ENCODE results near the gene TTLL5. TPM values are rescaled to one million over a fixed set of nuclear protein-coding genes. Genes with fewer than 3 reads are reported as not detected.

TTLL5 gene
- total and polyA plus RNA-seq, 9 of the 15 experiments (the other 6 are each of a cell fraction or from before 2014, with no cell fraction given): 4.1 to 18.9 (median 12.6) TPM

GRCh38 chr14:75640876-75641275 is 20.2 kb upstream of the TTLL5 start:
- no peaks in the 10 kb centered on the region for H4K20me1 ChIP-seq (replicated peaks; ENCODE audit: control insufficient read depth, insufficient read depth, low read length)
- no peak overlapping the region for H2AFZ ChIP-seq (ENCODE audit: low read depth, low read length)
- no peaks in the 10 kb centered on the region for H3K36me3 ChIP-seq (ENCODE audit: control insufficient read depth, insufficient read depth, low read length)
- H3K27ac ChIP-seq (ENCODE audit: extremely low read depth, low read depth, low read length): no peak overlapping the region
- H3K4me3 ChIP-seq: no peak overlapping the region
- FAIRE-seq: no peak
- H3K4me2 ChIP-seq (ENCODE audit: insufficient read depth, low read length): no peak overlapping the region
- no peaks in the 10 kb centered on the region for H3K9me3 ChIP-seq (replicated peaks; ENCODE audit: control insufficient read depth, insufficient read depth, low read depth, low read length)
- ChIA-PET POLR2A (interaction anchor here (0.6 to 1.4 kb wide), 3 partner anchors 11 to 20 kb away, joined by 3 to 4 read pairs (median 4); partner anchors contain the start of genes ERG28 and TTLL5), CTCF (ENCODE audit: low intra/inter-chr PET ratio) (no interaction called here)
- no peaks in the 10 kb centered on the region for H3K4me1 ChIP-seq (replicated peaks in 1 of 2; ENCODE audit: control insufficient read depth in 2 of 2, insufficient read depth in 2 of 2, low read length in 2 of 2)
- no peak for TF ChIP-seq TAL1 (IDR thresholded peaks at IDR 0.05)
- TF ChIP-seq FOXJ3 (CRISPR knock-in tag; IDR thresholded peaks at IDR 0.05): no peak
- no peak for TF ChIP-seq POLR2G (IDR thresholded peaks at IDR 0.05; ENCODE audit: low read depth, low read length)
- no peak for TF ChIP-seq ZBTB17 (CRISPR knock-in tag; IDR thresholded peaks at IDR 0.05)
- H3K79me2 ChIP-seq (ENCODE audit: control insufficient read depth, insufficient read depth, low read length): no peaks in the 10 kb centered on the region
- no peak overlapping the region for H3K9ac ChIP-seq (ENCODE audit: insufficient read depth in 1 of 2, low read depth in 2 of 2, low read length in 2 of 2)
- BruUV-seq (replicated peaks): no TSS peak
- WGBS (ENCODE audit: insufficient coverage, low coverage, missing lambda C conversion rate): 4% methylated on average over 3 of the region's 3 CpGs
- H3K27me3 ChIP-seq (ENCODE audit: control insufficient read depth in 2 of 2, insufficient read depth in 2 of 2, low read length in 2 of 2): peaks cover 10 to 34% of the 10 kb centered on the region in 2 experiments; a peak in 4 of 5 replicates
- ATAC-seq: no peak
- in situ Hi-C loops (cut with MboI): no loop called here
- intact Hi-C loops (cut with micrococcal nuclease): no loop called here
- H3K9me1 ChIP-seq (ENCODE audit: control insufficient read depth, insufficient read depth, low read length): no peaks in the 10 kb centered on the region
- no peak for DNase-seq (ENCODE audit: extremely low read depth in 1 of 4, low spot score in 3 of 4)

DNA sequence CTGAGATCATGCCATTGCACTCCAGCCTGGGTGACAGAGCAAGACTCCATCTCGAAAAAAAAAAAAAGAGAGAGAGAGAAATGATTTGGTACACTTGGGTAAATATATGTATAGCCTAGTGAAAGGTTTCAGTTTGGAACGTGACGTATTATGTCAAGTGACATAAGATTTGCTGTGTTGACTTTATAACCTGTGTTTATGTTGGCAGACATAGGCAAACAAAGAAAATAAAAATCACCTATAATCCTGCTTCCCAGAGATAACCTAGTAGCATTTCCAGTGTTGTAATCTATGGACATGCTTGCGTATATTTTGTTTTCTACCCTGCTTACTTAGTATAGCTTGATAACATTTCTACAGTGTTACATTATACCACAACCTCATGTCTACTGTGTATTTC is 17.1 kb upstream of the TTLL5 start:
- peaks cover 0 to 5% of the 10 kb centered on the region in 2 experiments; a peak in 2 of 5 replicates for H3K4me1 ChIP-seq (replicated peaks in 1 of 2; ENCODE audit: control insufficient read depth in 2 of 2, insufficient read depth in 2 of 2, low read length in 2 of 2)
- POLR2A ChIA-PET: no interaction called here
- WGBS (ENCODE audit: insufficient coverage, low coverage, missing lambda C conversion rate): 24% methylated on average over 3 of the region's 4 CpGs
- TF ChIP-seq FOXP1 (CRISPR knock-in tag; IDR thresholded peaks at IDR 0.05): no peak
- TF ChIP-seq JUN (IDR thresholded peaks at IDR 0.05; ENCODE audit: borderline replicate concordance, low read depth, low read length): no peak
- no peak for TF ChIP-seq JUN (CRISPR knock-in tag; IDR thresholded peaks at IDR 0.05; ENCODE audit: borderline replicate concordance)
- no peak for TF ChIP-seq ZNF280B (CRISPR knock-in tag; IDR thresholded peaks at IDR 0.05)
- no peak for TF ChIP-seq PHB (CRISPR knock-in tag; IDR thresholded peaks at IDR 0.05)
- no peak for TF ChIP-seq ETV6 (IDR thresholded peaks at IDR 0.05; ENCODE audit: borderline replicate concordance in 1 of 2, low read depth in 2 of 2, low read length in 1 of 2)
- TF ChIP-seq ETV6 (CRISPR knock-in tag; IDR thresholded peaks at IDR 0.05; ENCODE audit: borderline replicate concordance): no peak
- no peak for TF ChIP-seq HIVEP1 (CRISPR knock-in tag; IDR thresholded peaks at IDR 0.05)
- TF ChIP-seq MECOM (CRISPR knock-in tag; IDR thresholded peaks at IDR 0.05): no peak
- no peak for TF ChIP-seq ZNF316 (IDR thresholded peaks at IDR 0.05)
- no peak for TF ChIP-seq CBFA2T3 (IDR thresholded peaks at IDR 0.05)
- TF ChIP-seq GTF2B (IDR thresholded peaks at IDR 0.05; ENCODE audit: extremely low read depth, insufficient read length): no peak
- no peak for TF ChIP-seq EHMT2 (IDR thresholded peaks at IDR 0.05)
- TF ChIP-seq SMC3 (conservative IDR thresholded peaks at IDR 0.05; ENCODE audit: insufficient read depth, low read depth, low read length): no peak

More for the DNA sequence above, 17.1 kb upstream of the TTLL5 start:
- Histone ChIP-seq H3K79me2 (ENCODE audit: control insufficient read depth, insufficient read depth, low read length) (no peaks in the 10 kb centered on the region), H3K9me3 (replicated peaks; ENCODE audit: control insufficient read depth, insufficient read depth, low read depth, low read length) (no peaks in the 10 kb centered on the region), H3K9me1 (ENCODE audit: control insufficient read depth, insufficient read depth, low read length) (no peaks in the 10 kb centered on the region), H3K36me3 (ENCODE audit: control insufficient read depth, insufficient read depth, low read length) (no peaks in the 10 kb centered on the region), H3K4me2 (ENCODE audit: insufficient read depth, low read length) (no peak overlapping the region), H3K27ac (ENCODE audit: extremely low read depth, low read depth, low read length) (no peak overlapping the region), H3K27me3 (ENCODE audit: control insufficient read depth in 2 of 2, insufficient read depth in 2 of 2, low read length in 2 of 2) (peaks cover 0 to 7% of the 10 kb centered on the region in 2 experiments; a peak in 2 of 5 replicates), H3K9ac (ENCODE audit: insufficient read depth in 1 of 2, low read depth in 2 of 2, low read length in 2 of 2) (no peak overlapping the region), H2AFZ (ENCODE audit: low read depth, low read length) (no peak overlapping the region), H4K20me1 (replicated peaks; ENCODE audit: control insufficient read depth, insufficient read depth, low read length) (no peaks in the 10 kb centered on the region), H3K4me3 (no peak overlapping the region)
- no peak for DNase-seq (ENCODE audit: extremely low read depth in 1 of 4, low spot score in 3 of 4)
- no TSS peak for BruUV-seq (replicated peaks)
- in situ Hi-C loops (cut with MboI): no loop called here
- FAIRE-seq: no peak
- no peak for ATAC-seq
- CTCF ChIA-PET (ENCODE audit: low intra/inter-chr PET ratio): no interaction called here
- intact Hi-C loops (cut with micrococcal nuclease): no loop called here
